Calu3 (cell line): Measurements from ENCODE around the gene CCDC127. TPM values are rescaled to one million over a fixed set of nuclear protein-coding genes. Genes with fewer than 3 reads are reported as not detected.

Experiments used
- BruUV-seq: library from RNA; stranded (reverse); fragments of 400-500 nt; replicated peaks from 2 replicates; lab custom pipeline; 2021; lab: Mats Ljungman, UMichigan
- CTCF ChIA-PET: fragments of 300-600 bp; sonication (Branson Sonifier 250); formaldehyde crosslinking; loops from one replicate; lab custom pipeline; 2022; ENCODE audit warnings: antibody characterized with exemption; lab: Charles Lee
- DNase-seq: peaks from one replicate; pipeline ENCODE4 v3.0.0; 2022
- H3K27ac Mint-ChIP-seq: one replicate; pipeline ENCODE4 v1.8.0; 2022; ENCODE audit warnings: mixed read lengths; ENCODE audit not compliant: unreplicated experiment
- H3K27me3 Mint-ChIP-seq: one replicate; pipeline ENCODE4 v1.8.0; 2022; ENCODE audit warnings: mixed read lengths; ENCODE audit not compliant: unreplicated experiment
- H3K36me3 Mint-ChIP-seq: one replicate; pipeline ENCODE4 v1.8.0; 2022; ENCODE audit warnings: mild to moderate bottlenecking, moderate library complexity, mixed read lengths; ENCODE audit not compliant: insufficient read depth, unreplicated experiment
- H3K4me1 Mint-ChIP-seq: one replicate; pipeline ENCODE4 v1.8.0; 2022; ENCODE audit warnings: mild to moderate bottlenecking, low read depth, mixed read lengths; ENCODE audit not compliant: unreplicated experiment
- H3K4me3 Mint-ChIP-seq: one replicate; pipeline ENCODE4 v1.8.0; 2022; ENCODE audit warnings: mild to moderate bottlenecking, low read depth, moderate library complexity, mixed read lengths; ENCODE audit not compliant: unreplicated experiment
- H3K9me3 Mint-ChIP-seq: one replicate; pipeline ENCODE4 v1.8.0; 2022; ENCODE audit warnings: low read depth, mixed read lengths; ENCODE audit not compliant: unreplicated experiment
- CTCF ChIP-seq: fragments of 200-600 bp; IDR thresholded peaks from one replicate; pipeline ENCODE4 v1.8.0; 2022; ENCODE audit warnings: antibody characterized with exemption; ENCODE audit not compliant: unreplicated experiment
- intact Hi-C: fragments of 100-400 bp; cut with micrococcal nuclease; formaldehyde crosslinking; loops from one replicate; pipeline ENCODE4 v1.10.0; 2022; ENCODE audit not compliant: unreplicated experiment
- total RNA-seq: library from RNA; stranded (reverse); gene quantifications from 2 replicates; pipeline ENCODE4 v1.2.3, GENCODE V29; 2022

CCDC127 gene
- total RNA-seq, 1 experiment from 2014 or later = 7.3 TPM

DNA sequence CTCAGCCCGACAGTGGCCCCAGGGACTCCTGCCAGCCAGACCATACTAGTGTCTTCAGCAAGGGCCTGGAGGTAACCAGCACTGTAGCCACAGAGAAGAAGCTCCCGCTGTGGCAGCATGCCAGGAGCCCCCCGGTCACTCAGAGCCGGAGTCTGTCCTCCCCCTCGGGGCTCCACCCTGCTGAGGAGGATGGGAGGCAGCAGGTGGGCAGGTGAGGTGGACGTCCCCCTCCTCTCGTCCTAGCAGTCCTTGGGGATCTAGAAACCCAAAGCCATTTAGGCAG, 54.7 kb downstream of the CCDC127 start:
- peaks cover 4% of the 10 kb centered on the region for H3K36me3 Mint-ChIP-seq

DNA sequence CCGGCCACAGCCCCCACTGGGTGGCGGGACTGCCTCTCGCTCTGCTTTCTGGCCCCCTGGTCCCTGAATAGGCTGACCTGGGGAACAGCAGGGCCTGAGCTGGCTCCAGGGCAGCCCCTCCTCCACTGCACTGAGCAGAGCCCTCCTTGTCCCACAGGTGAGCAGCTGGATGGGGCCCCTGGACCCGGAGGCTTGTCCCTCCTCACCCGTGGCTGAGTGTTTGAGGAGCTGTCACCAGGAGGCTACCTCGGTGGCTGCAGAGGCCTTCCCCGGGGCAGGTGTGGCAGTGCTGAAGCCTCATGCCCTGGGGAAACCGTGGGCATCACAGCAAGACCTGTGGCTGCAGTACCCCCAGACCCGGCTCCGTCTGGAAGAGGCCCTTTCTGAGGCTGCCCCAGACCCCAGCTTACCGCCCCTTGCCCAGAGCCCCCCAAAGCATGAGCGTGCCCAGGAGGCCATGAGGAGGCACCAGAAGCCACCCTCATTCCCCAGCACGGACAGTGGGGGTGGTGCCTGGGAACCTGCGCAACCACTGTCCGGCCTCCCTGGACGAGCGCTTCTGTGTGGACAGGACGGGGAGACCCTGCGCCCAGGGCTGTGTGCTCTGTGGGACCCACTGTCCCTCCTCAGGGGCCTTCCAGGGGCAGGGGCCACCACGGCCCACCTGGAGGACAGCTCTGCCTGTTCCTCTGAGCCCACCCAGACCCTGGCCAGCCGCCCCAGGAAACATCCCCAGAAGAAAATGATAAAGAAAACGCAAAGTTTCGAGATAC, 55.2 kb downstream of the CCDC127 start:
- no peaks in the 10 kb centered on the region for H3K9me3 Mint-ChIP-seq
- no peak for DNase-seq
- H3K4me1 Mint-ChIP-seq = no peaks in the 10 kb centered on the region
- peaks cover 35% of the 10 kb centered on the region for H3K27me3 Mint-ChIP-seq
- H3K4me3 Mint-ChIP-seq = no peak overlapping the region
- CTCF ChIA-PET = no interaction called here
- peaks cover 4% of the 10 kb centered on the region for H3K36me3 Mint-ChIP-seq
- intact Hi-C loops = no loop called here
- H3K27ac Mint-ChIP-seq = no peak overlapping the region
- no TSS peak for BruUV-seq
- TF ChIP-seq CTCF = no peak

More for the DNA sequence above, 54.7 kb downstream of the CCDC127 start:
- intact Hi-C loops = no loop called here
- CTCF ChIA-PET = interaction anchor here (0.5 kb wide), 1 partner anchor 9 kb away, joined by 3 read pairs; no protein-coding TSS in a partner anchor
- TF ChIP-seq CTCF = no peak
- no TSS peak for BruUV-seq
- H3K27me3 Mint-ChIP-seq = peaks cover 35% of the 10 kb centered on the region
- no peaks in the 10 kb centered on the region for H3K4me1 Mint-ChIP-seq
- no peak for DNase-seq
- no peak overlapping the region for H3K4me3 Mint-ChIP-seq
- no peaks in the 10 kb centered on the region for H3K9me3 Mint-ChIP-seq
- H3K27ac Mint-ChIP-seq = no peak overlapping the region

- Mint-ChIP-seq H3K4me1 (no peaks in the 10 kb centered on the region), H3K9me3 (no peaks in the 10 kb centered on the region), H3K36me3 (peaks cover 4% of the 10 kb centered on the region), H3K4me3 (no peak overlapping the region), H3K27ac (no peak overlapping the region), H3K27me3 (peaks cover 40% of the 10 kb centered on the region)
- no peak for TF ChIP-seq CTCF
- intact Hi-C loops = no loop called here
- CTCF ChIA-PET = no interaction called here
- DNase-seq = no peak
- BruUV-seq = no TSS peak
Observed at GRCh38 chr5:162190-162564, 55.8 kb downstream of the CCDC127 start.

GRCh38 chr5:161803-162110, 56.2 kb downstream of the CCDC127 start:
- CTCF ChIA-PET = no interaction called here
- TF ChIP-seq CTCF = no peak
- Mint-ChIP-seq H3K27me3 (peaks cover 44% of the 10 kb centered on the region), H3K9me3 (no peaks in the 10 kb centered on the region), H3K4me1 (no peaks in the 10 kb centered on the region), H3K36me3 (peaks cover 4% of the 10 kb centered on the region), H3K4me3 (no peak overlapping the region), H3K27ac (no peak overlapping the region)
- intact Hi-C loops = no loop called here
- no TSS peak for BruUV-seq
- DNase-seq = no peak
